H1 (cell line): ENCODE measurements around the gene KLHL29. TPM values are rescaled to one million over a fixed set of nuclear protein-coding genes. Genes with fewer than 3 reads are reported as not detected.

ENCODE experiments used
- CTCF ChIA-PET: fragments of 300-600 bp; sonication (Branson Sonifier 250); formaldehyde crosslinking; loops from one replicate; lab custom pipeline; 2021; ENCODE audit not compliant: partially characterized antibody; lab: Charles Lee
- POLR2A ChIA-PET: fragments of 300-600 bp; sonication (Branson Sonifier 250); formaldehyde crosslinking; loops from one replicate; lab custom pipeline; 2021; ENCODE audit warnings: inconsistent platforms; ENCODE audit not compliant: partially characterized antibody; lab: Charles Lee
- DNase-seq, 2 experiments: peaks; one replicate each; pipeline versions ENCODE4 v3.0.0 to v3.0.0-alpha.2; 2010 to 2022; ENCODE audit warnings: low spot score in 2 of 2, low read depth in 1 of 2, mixed read lengths in 1 of 2
- FAIRE-seq: peaks from 2 replicates; lab custom pipeline; 2011; peaks lifted over from hg19 to GRCh38; lab: Jason Lieb, UNC
- H2AFZ ChIP-seq: 2 replicates; pipeline ENCODE4 v1.8.1; 2012; ENCODE audit warnings: low read length, inconsistent platforms
- H2AK5ac ChIP-seq: 2 replicates; pipeline ENCODE4 v1.6.1; 2013; ENCODE audit warnings: low read depth, low read length
- H2BK120ac ChIP-seq: replicated peaks from 2 replicates; pipeline ENCODE3; 2013; ENCODE audit warnings: low read depth, low read length, inconsistent platforms
- H2BK12ac ChIP-seq: 2 replicates; pipeline ENCODE4 v1.6.1; 2013; ENCODE audit warnings: low read depth, low read length
- H2BK15ac ChIP-seq: 2 replicates; pipeline ENCODE4 v1.6.1; 2013; ENCODE audit warnings: low read length
- H2BK20ac ChIP-seq: 2 replicates; pipeline ENCODE4 v1.6.1; 2013; ENCODE audit warnings: low read length
- H2BK5ac ChIP-seq: 2 replicates; pipeline ENCODE4 v1.6.1; 2013; ENCODE audit warnings: low read depth, low read length
- H3K14ac ChIP-seq: 2 replicates; pipeline ENCODE4 v1.6.1; 2013; ENCODE audit warnings: inconsistent platforms; ENCODE audit not compliant: insufficient read length
- H3K18ac ChIP-seq: 2 replicates; pipeline ENCODE4 v1.6.1; 2013; ENCODE audit warnings: low read length; ENCODE audit errors: extremely low read depth
- H3K23ac ChIP-seq: 2 replicates; pipeline ENCODE4 v1.6.1; 2013; ENCODE audit warnings: inconsistent platforms; ENCODE audit not compliant: insufficient read length
- H3K23me2 ChIP-seq: 2 replicates; pipeline ENCODE4 v1.6.1; 2013; ENCODE audit warnings: low read depth, low read length
- H3K27ac ChIP-seq: 2 replicates; pipeline ENCODE4 v1.6.1; 2011; ENCODE audit warnings: low read depth, low read length, inconsistent platforms
- H3K27me3 ChIP-seq, 4 experiments: replicated peaks in 1 of 4; 1 replicate in 1 of 4; 2 replicates in 3 of 4; pipeline versions ENCODE4 v1.6.1 to v1.8.1; 2011 to 2013; ENCODE audit warnings: low read length in 3 of 4, mild to moderate bottlenecking in 3 of 4, inconsistent platforms in 2 of 4, mixed read lengths in 2 of 4, moderate library complexity in 1 of 4; ENCODE audit not compliant: control insufficient read depth in 3 of 4, insufficient read depth in 3 of 4; ENCODE audit errors: extremely low read depth in 1 of 4
- H3K36me3 ChIP-seq, 4 experiments: 2 replicates each; pipeline versions ENCODE4 v1.6.1 to v1.8.1; 2011 to 2013; ENCODE audit warnings: mild to moderate bottlenecking in 4 of 4, low read length in 3 of 4, moderate library complexity in 2 of 4, control low read depth in 1 of 4, inconsistent platforms in 1 of 4; ENCODE audit not compliant: insufficient read depth in 4 of 4, control insufficient read depth in 2 of 4
- H3K4ac ChIP-seq: replicated peaks from 2 replicates; pipeline ENCODE3; 2013; ENCODE audit warnings: low read length, low read depth, mixed read lengths, inconsistent platforms; ENCODE audit not compliant: insufficient read length
- H3K4me1 ChIP-seq, 4 experiments: replicated peaks in 1 of 4; 1 replicate in 1 of 4; 2 replicates in 3 of 4; pipeline versions ENCODE4 v1.6.1 to v1.8.1; 2011 to 2013; ENCODE audit warnings: low read length in 3 of 4, inconsistent platforms in 2 of 4, mixed read lengths in 1 of 4; ENCODE audit not compliant: insufficient read depth in 4 of 4, control insufficient read depth in 3 of 4
- H3K4me2 ChIP-seq, 2 experiments: 2 replicates each; pipeline versions ENCODE4 v1.6.1 to v1.8.1; 2011 to 2013; ENCODE audit warnings: low read depth in 2 of 2, low read length in 2 of 2, control low read depth in 1 of 2, inconsistent platforms in 1 of 2, mild to moderate bottlenecking in 1 of 2; ENCODE audit not compliant: insufficient read depth in 1 of 2
- H3K4me3 ChIP-seq, 4 experiments: fragments of 200-600, 300-600 bp in 1 of 4; sonication (generic), shearing (Covaris generic), sonication (Bioruptor Twin) in 1 of 4; 2 replicates each; pipeline versions ENCODE4 v1.5.1 to v1.8.1; 2011 to 2016; ENCODE audit warnings: low read length in 4 of 4, low read depth in 3 of 4, control low read depth in 2 of 4, inconsistent platforms in 2 of 4, mild to moderate bottlenecking in 2 of 4, mixed read lengths in 1 of 4, moderate library complexity in 1 of 4; ENCODE audit not compliant: insufficient read depth in 2 of 4; ENCODE audit errors: extremely low read depth in 1 of 4
- H3K56ac ChIP-seq: replicated peaks from 2 replicates; pipeline ENCODE3; 2013; ENCODE audit warnings: low read depth, mild to moderate bottlenecking, mixed read lengths, low read length, inconsistent platforms; ENCODE audit not compliant: insufficient read length
- H3K79me1 ChIP-seq: 2 replicates; pipeline ENCODE4 v1.6.1; 2013; ENCODE audit warnings: low read depth, low read length, control low read depth
- H3K79me2 ChIP-seq, 2 experiments: 2 replicates each; pipeline versions ENCODE4 v1.6.1 to v1.8.1; 2012 to 2013; ENCODE audit warnings: low read length in 2 of 2, mild to moderate bottlenecking in 2 of 2, inconsistent platforms in 1 of 2; ENCODE audit not compliant: insufficient read depth in 2 of 2, control insufficient read depth in 1 of 2
- H3K9ac ChIP-seq, 4 experiments: replicated peaks in 1 of 4; 1 replicate in 1 of 4; 2 replicates in 3 of 4; pipeline versions ENCODE4 v1.6.1 to v1.8.1; 2011 to 2013; ENCODE audit warnings: low read depth in 3 of 4, low read length in 3 of 4, control low read depth in 2 of 4, mild to moderate bottlenecking in 2 of 4, moderate library complexity in 2 of 4, inconsistent platforms in 1 of 4; ENCODE audit errors: extremely low read depth in 1 of 4
- H3K9me3 ChIP-seq, 2 experiments: 2 replicates each; pipeline versions ENCODE4 v1.6.1 to v1.8.1; 2012 to 2013; ENCODE audit warnings: mild to moderate bottlenecking in 2 of 2, moderate library complexity in 2 of 2, control low read depth in 1 of 2, inconsistent platforms in 1 of 2, low read depth in 1 of 2, low read length in 1 of 2, mixed read lengths in 1 of 2; ENCODE audit not compliant: insufficient read depth in 2 of 2
- H4K20me1 ChIP-seq, 2 experiments: replicated peaks in 1 of 2; 2 replicates each; pipeline versions ENCODE3 to v1.8.1; 2011 to 2013; ENCODE audit warnings: inconsistent platforms in 2 of 2, low read length in 2 of 2, mild to moderate bottlenecking in 1 of 2; ENCODE audit not compliant: insufficient read depth in 2 of 2, control insufficient read depth in 1 of 2
- H4K5ac ChIP-seq: 2 replicates; pipeline ENCODE4 v1.6.1; 2013; ENCODE audit warnings: low read length, low read depth, mixed read lengths, inconsistent platforms; ENCODE audit not compliant: insufficient read length
- H4K8ac ChIP-seq: 2 replicates; pipeline ENCODE4 v1.8.0; 2013; ENCODE audit warnings: mild to moderate bottlenecking, moderate library complexity, low read length, inconsistent platforms; ENCODE audit not compliant: insufficient read depth; ENCODE audit errors: extremely low read depth
- H4K91ac ChIP-seq: replicated peaks from 2 replicates; pipeline ENCODE3; 2013; ENCODE audit warnings: low read length, mixed read lengths, inconsistent platforms; ENCODE audit not compliant: insufficient read length
- EZH2 ChIP-seq: fragments of 200-600 bp; sonication (generic); IDR thresholded peaks from 2 replicates; pipeline ENCODE4 v1.7.1; 2012; ENCODE audit warnings: low read depth, mild to moderate bottlenecking, moderate library complexity, low read length, inconsistent platforms; ENCODE audit not compliant: severe bottlenecking
- NRF1 ChIP-seq: IDR thresholded peaks from 2 replicates; pipeline ENCODE4 v1.6.1; 2011; ENCODE audit warnings: mild to moderate bottlenecking, low read depth, low read length, improper control_type of control experiment
- WGBS, 2 experiments: shearing (Covaris generic) in 1 of 2; methylation state at CpG; one replicate each; pipeline versions ENCODE4 v1.1.6 to v1.1.7; 2013 to 2015; ENCODE audit warnings: low lambda C conversion rate in 2 of 2, mixed read lengths in 2 of 2, inconsistent platforms in 1 of 2, low coverage in 1 of 2, missing lambda C conversion rate in 1 of 2; ENCODE audit not compliant: insufficient replicate concordance in 2 of 2, insufficient coverage in 1 of 2, insufficient read length in 1 of 2; ENCODE audit errors: extremely low coverage in 1 of 2, missing lambda C conversion rate in 1 of 2; 5-methylcytosine and 5-hydroxymethylcytosine counted together
- polyA plus RNA-seq, 7 experiments: library from polyadenylated mRNA; depleted of rRNA in 3 of 7; stranded (reverse) in 5 of 7; unstranded in 2 of 7; fragments of >200 nt in 5 of 7; fragments of 200-250 nt in 2 of 7; gene quantifications; 1 replicate in 5 of 7; 2 replicates in 1 of 7; 4 replicates in 1 of 7; pipeline versions ENCODE4 v1.2.1 to v1.2.3, GENCODE V29; 2011 to 2013; ENCODE audit warnings: missing spikeins in 2 of 7, mixed read lengths in 2 of 7
- total RNA-seq: library from RNA; stranded (reverse); fragmentation: NEBNext Ultra II Directional; extraction: Animal tissue kit (Norgen Biotek cat#: 25700); gene quantifications from 2 replicates; pipeline ENCODE4 v1.2.1, GENCODE V29; 2021

Gene KLHL29
- total and polyA plus RNA-seq, 2 of the 8 experiments (the other 6 are each of a cell fraction or from before 2014, with no cell fraction given) = 1.1 to 4.7 TPM

- Histone ChIP-seq H3K56ac (no peak overlapping the region), H4K91ac (no peak overlapping the region), H3K9ac (no peak overlapping the region), H2BK120ac (no peak overlapping the region)
- POLR2A ChIA-PET = no interaction called here
- TF ChIP-seq NRF1 (no peak), EZH2 (peak; percentile 2)
- TF ChIP-seq, all 59 proteins: peak for 1
- Histone ChIP-seq H2AFZ (no peak overlapping the region), H3K4me2 (no peak overlapping the region), H4K20me1 (peaks cover 3 to 5% of the 10 kb centered on the region in 2 experiments), H3K79me2 (no peaks in the 10 kb centered on the region), H3K9me3 (no peaks in the 10 kb centered on the region), H3K79me1 (no peaks in the 10 kb centered on the region), H2BK12ac (no peak overlapping the region), H3K23ac (no peak overlapping the region), H3K27ac (no peak overlapping the region), H3K36me3 (no peaks in the 10 kb centered on the region; a peak in 1 of 8 replicates), H2BK5ac (no peak overlapping the region), H3K4ac (no peak overlapping the region), H3K27me3 (peaks cover 24 to 53% (median 48%) of the 10 kb centered on the region in 4 experiments), H3K18ac (no peak overlapping the region), H3K23me2 (peaks cover 15% of the 10 kb centered on the region), H4K8ac (no peak overlapping the region), H3K4me3 (no peak overlapping the region), H4K5ac (no peak overlapping the region), H3K4me1 (peaks cover 0 to 10% (median 2%) of the 10 kb centered on the region in 4 experiments; a peak in 4 of 7 replicates), H2BK15ac (no peak overlapping the region), H2BK20ac (no peak overlapping the region), H3K14ac (no peak overlapping the region), H2AK5ac (0 out of 2 replicates have a peak overlapping the region, but pooled peaks have one; percentile 15)
- DNase-seq (no peak), FAIRE-seq (no peak)
- CTCF ChIA-PET = interaction anchor here (1.0 to 1.7 kb wide), 4 partner anchors 33 to 162 kb away, joined by 3 to 7 read pairs (median 4); no protein-coding TSS in a partner anchor
- 90% methylated on average over 4 of the region's 4 CpGs; no CpG with 5 or more reads in 1 of the 2 experiments for WGBS, 2 experiments
These were observed 1.9 kb upstream of the KLHL29 start for GRCh38 chr2:23383100-23383499.
